Left lung (tissue), 10 donors: ENCODE data around the gene GCK. TPM values are rescaled to one million over a fixed set of nuclear protein-coding genes. Genes with fewer than 3 reads are reported as not detected.

Experiments
- ATAC-seq: fragments of 200-7000 bp; cut with Tn5 transposase; one replicate; pipeline ENCODE4 v1.9.1; 2020; ENCODE audit warnings: moderate library complexity
- DNase-seq, 4 donors: peaks; one replicate each; pipeline ENCODE4 v3.0.0-alpha.2; 2013 to 2020
- H3K27ac ChIP-seq, 2 donors: fragments of 200-600 bp; sonication (generic) in 1 of 2; one replicate each; pipeline versions ENCODE4 v1.5.0 to v1.8.0; 2020 to 2021
- H3K27me3 ChIP-seq, 2 donors: fragments of 200-600 bp; sonication (generic) in 1 of 2; one replicate each; pipeline versions ENCODE4 v1.5.0 to v1.8.0; 2020 to 2021
- H3K36me3 ChIP-seq, 2 donors: fragments of 200-600 bp; sonication (generic) in 1 of 2; one replicate each; pipeline versions ENCODE4 v1.5.0 to v1.8.0; 2020 to 2021
- H3K4me1 ChIP-seq, 2 donors: fragments of 200-600 bp; one replicate each; pipeline ENCODE4 v1.8.0; 2021
- H3K4me3 ChIP-seq, 2 donors: fragments of 200-600 bp; sonication (generic) in 1 of 2; one replicate each; pipeline versions ENCODE4 v1.5.0 to v1.8.0; 2020 to 2021; ENCODE audit warnings: mild to moderate bottlenecking in 1 of 2
- H3K9me3 ChIP-seq, 2 donors: fragments of 200-600 bp; sonication (generic) in 1 of 2; one replicate each; pipeline versions ENCODE4 v1.5.0 to v1.8.0; 2020 to 2021
- CTCF ChIP-seq, 2 donors: fragments of 200-600 bp; sonication (generic) in 1 of 2; IDR thresholded peaks; one replicate each; pipeline versions ENCODE4 v1.5.0 to v1.8.0; 2021; ENCODE audit warnings: antibody characterized with exemption in 2 of 2
- intact Hi-C, 2 donors: fragments of 100-400 bp; cut with DNase I; formaldehyde crosslinking; loops; one replicate each; pipeline versions ENCODE4 v1.11.2 to v1.14.2; 2022
- polyA plus RNA-seq, 6 donors: library from polyadenylated mRNA; unstranded; fragments of 120-200 nt; gene quantifications; one replicate each; pipeline ENCODE4 v1.2.1, GENCODE V29; 2013; ENCODE audit not compliant: insufficient read length in 6 of 6
- total RNA-seq, 2 donors: library from RNA; stranded (reverse); fragmentation: NEBNext Ultra II Directional; extraction: Animal tissue kit (Norgen Biotek cat#: 25700); gene quantifications; one replicate each; pipeline ENCODE4 v1.2.1, GENCODE V29; 2021
- donor health status: DM: no; HTN: yes; CAD: no.
- donor health status: DM: no; HTN: no; CAD: no.

Gene GCK
- total and polyA plus RNA-seq, 8 donors: 0.34 to 4.1 (median 2.5) TPM

- no peaks in the 10 kb centered on the region for H3K4me1 ChIP-seq
- H3K27ac ChIP-seq: no peak overlapping the region
- DNase-seq: no peak
- TF ChIP-seq CTCF (IDR thresholded peaks at IDR 0.05): no peak
- intact Hi-C loops: no loop called here
- no peak for ATAC-seq
- peaks cover 0 to 30% of the 10 kb centered on the region in 2 donors for H3K27me3 ChIP-seq
- no peaks in the 10 kb centered on the region for H3K36me3 ChIP-seq
- H3K9me3 ChIP-seq: no peaks in the 10 kb centered on the region
- no peak overlapping the region for H3K4me3 ChIP-seq
Measured at GRCh38 chr7:44193011-44193802, 4.0 kb upstream of the GCK start.

- H3K4me1 ChIP-seq: no peaks in the 10 kb centered on the region
- DNase-seq (no peak), ATAC-seq (no peak)
- intact Hi-C loops: no loop called here
- no peak overlapping the region for H3K27ac ChIP-seq
- no peak overlapping the region for H3K4me3 ChIP-seq
- H3K27me3 ChIP-seq: peaks cover 0 to 27% of the 10 kb centered on the region in 2 donors
- H3K36me3 ChIP-seq: no peaks in the 10 kb centered on the region
- TF ChIP-seq CTCF (IDR thresholded peaks at IDR 0.05): no peak
- no peaks in the 10 kb centered on the region for H3K9me3 ChIP-seq
Measured at GRCh38 chr7:44191171-44191570, 1.9 kb upstream of the GCK start.

GRCh38 chr7:44189993-44190872, 994 bp upstream of the GCK start:
- Histone ChIP-seq H3K9me3 (no peaks in the 10 kb centered on the region), H3K27me3 (peaks cover 0 to 27% of the 10 kb centered on the region in 2 donors), H3K36me3 (no peaks in the 10 kb centered on the region), H3K27ac (no peak overlapping the region), H3K4me3 (no peak overlapping the region), H3K4me1 (no peaks in the 10 kb centered on the region)
- intact Hi-C loops: no loop called here
- no peak for TF ChIP-seq CTCF (IDR thresholded peaks at IDR 0.05)
- no peak for DNase-seq
- no peak for ATAC-seq

GRCh38 chr7:44188480-44189225, 586 bp downstream of the GCK start:
- Histone ChIP-seq H3K4me3 (no peak overlapping the region), H3K4me1 (no peaks in the 10 kb centered on the region), H3K9me3 (no peaks in the 10 kb centered on the region), H3K36me3 (no peaks in the 10 kb centered on the region), H3K27ac (no peak overlapping the region), H3K27me3 (peaks cover 0 to 27% of the 10 kb centered on the region in 2 donors)
- intact Hi-C loops: no loop called here
- ATAC-seq: no peak
- no peak for TF ChIP-seq CTCF (IDR thresholded peaks at IDR 0.05)
- no peak for DNase-seq
